Skeletal muscle tissue (tissue), 4 donors: ENCODE measurements around the gene CPSF3. TPM values are rescaled to one million over a fixed set of nuclear protein-coding genes. Genes with fewer than 3 reads are reported as not detected.
"Not testable (repeated sequence)": the region's sequence is repeated elsewhere in the genome, so short reads cannot be mapped to it uniquely, and the experiment has no call there.

ENCODE experiments used
- H3K27ac ChIP-seq: one replicate; pipeline ENCODE4 v1.7.0; 2013; ENCODE audit warnings: mild to moderate bottlenecking, low read depth, low read length, inconsistent platforms
- H3K27me3 ChIP-seq, 3 donors: one replicate each; pipeline ENCODE4 v1.7.0; 2013; ENCODE audit warnings: low read length in 3 of 3; ENCODE audit not compliant: control insufficient read depth in 3 of 3, insufficient read depth in 3 of 3
- H3K36me3 ChIP-seq, 3 donors: one replicate each; pipeline ENCODE4 v1.7.0; 2013; ENCODE audit warnings: low read length in 3 of 3; ENCODE audit not compliant: control insufficient read depth in 3 of 3, insufficient read depth in 3 of 3
- H3K4me1 ChIP-seq, 3 donors: one replicate each; pipeline ENCODE4 v1.7.0; 2013; ENCODE audit warnings: low read length in 3 of 3, mild to moderate bottlenecking in 3 of 3; ENCODE audit not compliant: control insufficient read depth in 3 of 3, insufficient read depth in 3 of 3
- H3K4me3 ChIP-seq, 3 donors: one replicate each; pipeline ENCODE4 v1.7.0; 2013; ENCODE audit warnings: low read length in 3 of 3
- H3K9ac ChIP-seq, 3 donors: one replicate each; pipeline ENCODE4 v1.7.0; 2013; ENCODE audit warnings: low read length in 3 of 3, mild to moderate bottlenecking in 3 of 3, moderate library complexity in 2 of 3, low read depth in 1 of 3
- H3K9me3 ChIP-seq, 3 donors: one replicate each; pipeline ENCODE4 v1.7.0; 2013; ENCODE audit warnings: low read length in 3 of 3; ENCODE audit not compliant: control insufficient read depth in 3 of 3
- total RNA-seq: library from RNA; depleted of rRNA; stranded (reverse); fragments of >200 nt; gene quantifications from one replicate; pipeline ENCODE4 v1.2.3, GENCODE V29; 2014
- donor health status: Osteomylitis.

Gene CPSF3
- total RNA-seq, 1 donor from 2014 or later: 27.7 TPM

GRCh38 chr2:9394816-9395215 is 28.6 kb upstream of the CPSF3 start:
- Histone ChIP-seq H3K9me3 (no peaks in the 10 kb centered on the region), H3K4me1 (peaks cover 6 to 11% (median 8%) of the 10 kb centered on the region in 3 donors), H3K9ac (no peak overlapping the region), H3K27ac (no peak overlapping the region), H3K36me3 (peaks cover 2 to 21% (median 12%) of the 10 kb centered on the region in 3 donors), H3K4me3 (no peak overlapping the region), H3K27me3 (no peaks in the 10 kb centered on the region)

GRCh38 chr2:9397201-9397600 is 26.3 kb upstream of the CPSF3 start:
- Histone ChIP-seq H3K27ac (no peak overlapping the region), H3K9ac (no peak overlapping the region), H3K36me3 (peaks cover 0 to 17% (median 13%) of the 10 kb centered on the region in 3 donors), H3K27me3 (no peaks in the 10 kb centered on the region), H3K4me1 (peaks cover 6 to 11% (median 8%) of the 10 kb centered on the region in 3 donors), H3K4me3 (no peak overlapping the region), H3K9me3 (no peaks in the 10 kb centered on the region)

GRCh38 chr2:9398251-9398650 is 25.2 kb upstream of the CPSF3 start:
- H3K4me3 ChIP-seq, H3K9me3 ChIP-seq, H3K27me3 ChIP-seq, H3K9ac ChIP-seq, H3K4me1 ChIP-seq: not testable (repeated sequence)
- peaks cover 4 to 19% (median 15%) of the 10 kb centered on the region in 3 donors for H3K36me3 ChIP-seq
- H3K27ac ChIP-seq: peak overlapping the region; percentile 78

- H3K36me3 ChIP-seq: peaks cover 4 to 19% (median 15%) of the 10 kb centered on the region in 3 donors
- no peaks in the 10 kb centered on the region for H3K9me3 ChIP-seq
- H3K4me1 ChIP-seq: peaks cover 2 to 5% (median 4%) of the 10 kb centered on the region in 3 donors
- H3K9ac ChIP-seq: peak overlapping the region in 2 of 3 donors; percentile 3 to 25
- no peaks in the 10 kb centered on the region for H3K27me3 ChIP-seq
- peak overlapping the region; percentile 78 for H3K27ac ChIP-seq
- H3K4me3 ChIP-seq: no peak overlapping the region
Observed at GRCh38 chr2:9398881-9399780, 24.3 kb upstream of the CPSF3 start.

GRCh38 chr2:9400268-9401058 is 23.0 kb upstream of the CPSF3 start:
- Histone ChIP-seq H3K27ac (no peak overlapping the region), H3K4me1 (peaks cover 2 to 5% (median 4%) of the 10 kb centered on the region in 3 donors), H3K9ac (no peak overlapping the region), H3K36me3 (peaks cover 4 to 16% (median 12%) of the 10 kb centered on the region in 3 donors), H3K27me3 (no peaks in the 10 kb centered on the region), H3K4me3 (no peak overlapping the region), H3K9me3 (no peaks in the 10 kb centered on the region)

- Histone ChIP-seq H3K27ac (no peak overlapping the region), H3K4me1 (peaks cover 2 to 5% (median 4%) of the 10 kb centered on the region in 3 donors), H3K4me3 (no peak overlapping the region), H3K36me3 (peaks cover 7 to 17% (median 13%) of the 10 kb centered on the region in 3 donors), H3K27me3 (no peaks in the 10 kb centered on the region), H3K9me3 (no peaks in the 10 kb centered on the region), H3K9ac (no peak overlapping the region)
Observed at GRCh38 chr2:9401059-9401547, 22.4 kb upstream of the CPSF3 start.

GRCh38 chr2:9401646-9402371 is 21.6 kb upstream of the CPSF3 start:
- peaks cover 10 to 16% (median 14%) of the 10 kb centered on the region in 3 donors for H3K36me3 ChIP-seq
- H3K4me3 ChIP-seq: no peak overlapping the region
- no peaks in the 10 kb centered on the region for H3K9me3 ChIP-seq
- no peak overlapping the region for H3K27ac ChIP-seq
- H3K27me3 ChIP-seq: no peaks in the 10 kb centered on the region
- H3K9ac ChIP-seq: no peak overlapping the region
- H3K4me1 ChIP-seq: peaks cover 2 to 5% (median 4%) of the 10 kb centered on the region in 3 donors

- Histone ChIP-seq H3K27me3 (no peaks in the 10 kb centered on the region), H3K9me3 (no peaks in the 10 kb centered on the region), H3K9ac (no peak overlapping the region), H3K4me1 (peaks cover 2 to 5% (median 5%) of the 10 kb centered on the region in 3 donors), H3K36me3 (peaks cover 17 to 24% (median 22%) of the 10 kb centered on the region in 3 donors), H3K4me3 (no peak overlapping the region), H3K27ac (no peak overlapping the region)
Observed at GRCh38 chr2:9403924-9404323, 19.5 kb upstream of the CPSF3 start.

- Histone ChIP-seq H3K27ac (no peak overlapping the region), H3K9ac (no peak overlapping the region), H3K4me3 (no peak overlapping the region), H3K4me1 (peaks cover 2 to 5% (median 4%) of the 10 kb centered on the region in 3 donors), H3K36me3 (peaks cover 17 to 28% (median 24%) of the 10 kb centered on the region in 3 donors), H3K27me3 (no peaks in the 10 kb centered on the region), H3K9me3 (no peaks in the 10 kb centered on the region)
Observed at GRCh38 chr2:9404451-9404850, 19.0 kb upstream of the CPSF3 start.
